Breast epithelium (tissue), 3 donors: ENCODE data around the gene CLNK.

Source experiments
- CTCF ChIP-seq, 3 donors: fragments of 450-650 bp; IDR thresholded peaks; one replicate each; pipeline ENCODE4 v1.5.1; 2016 to 2017; ENCODE audit warnings: antibody characterized with exemption in 3 of 3, mild to moderate bottlenecking in 3 of 3, moderate library complexity in 3 of 3
- POLR2A ChIP-seq: fragments of 450-650 bp; IDR thresholded peaks from one replicate; pipeline ENCODE4 v1.6.1; 2016; ENCODE audit warnings: antibody characterized with exemption, mild to moderate bottlenecking, moderate library complexity
- POLR2AphosphoS5 ChIP-seq, 3 donors: sonication (generic); formaldehyde crosslinking; IDR thresholded peaks; one replicate each; pipeline ENCODE4 v1.6.1; 2017; ENCODE audit warnings: antibody characterized with exemption in 3 of 3

GRCh38 chr4:10500776-10501175, 183.8 kb downstream of the CLNK start:
- TF ChIP-seq CTCF (IDR thresholded peaks at IDR 0.05) (no peak), POLR2A (no peak), POLR2AphosphoS5 (IDR thresholded peaks at IDR 0.05) (no peak)
